Measurements from ENCODE around the gene WDR7.

The WDR7 gene

DNA sequence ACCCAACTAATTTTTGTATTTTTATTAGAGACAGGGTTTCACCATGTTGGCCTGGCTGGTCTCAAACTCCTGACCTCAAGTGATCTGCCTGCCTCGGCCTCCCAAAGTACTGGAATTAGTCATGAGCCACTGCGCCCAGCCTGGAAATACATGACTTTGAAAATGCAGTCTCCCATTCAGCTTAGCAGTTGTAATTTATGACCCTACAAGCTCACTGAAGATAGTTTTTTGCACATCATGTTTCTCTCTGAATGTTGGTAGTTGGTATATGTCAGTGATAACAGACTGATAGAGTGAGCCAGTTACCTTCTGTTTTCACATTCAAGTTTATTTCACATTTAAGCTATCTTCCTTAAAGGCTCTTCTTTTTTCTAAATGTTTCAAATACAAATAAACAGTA lies 7.1 kb downstream of the WDR7 start:
- Histone ChIP-seq H4K91ac (ENCODE audit: low read length) (no peak overlapping the region), H3K27me3 (ENCODE audit: control insufficient read depth in 1 of 2, insufficient read depth in 1 of 2, low read length in 2 of 2) (no peaks in the 10 kb centered on the region), H3K79me1 (replicated peaks; ENCODE audit: low read length, poor library complexity, severe bottlenecking) (peaks cover 24% of the 10 kb centered on the region), H2AK5ac (ENCODE audit: low read length, severe bottlenecking) (no peak overlapping the region), H3K4me2 (ENCODE audit: low read length, poor library complexity, severe bottlenecking) (no peak overlapping the region), H3K4me3 (ENCODE audit: insufficient read depth in 1 of 2, low read depth in 1 of 2, low read length in 2 of 2) (no peak overlapping the region), H3K36me3 (ENCODE audit: control insufficient read depth in 1 of 2, insufficient read depth in 2 of 2, low read depth in 1 of 2, low read length in 2 of 2) (peaks cover 0 to 2% of the 10 kb centered on the region in 2 experiments), H2BK5ac (ENCODE audit: low read depth, low read length, poor library complexity, severe bottlenecking) (no peak overlapping the region), H2BK15ac (ENCODE audit: low read depth, poor library complexity, severe bottlenecking) (no peak overlapping the region), H3K14ac (ENCODE audit: low read length in 2 of 2) (no peak overlapping the region), H4K8ac (ENCODE audit: low read length) (no peak overlapping the region), H3K18ac (ENCODE audit: low read depth in 1 of 2, low read length in 2 of 2) (no peak overlapping the region), H3K9ac (ENCODE audit: low read length) (no peak overlapping the region), H3K4ac (ENCODE audit: low read depth in 1 of 2, low read length in 2 of 2) (no peak overlapping the region), H2BK120ac (ENCODE audit: low read depth, low read length) (no peak overlapping the region), H3K23ac (ENCODE audit: low read length in 2 of 2) (no peak overlapping the region), H3K27ac (ENCODE audit: low read length, poor library complexity, severe bottlenecking) (no peak overlapping the region), H3K9me3 (ENCODE audit: control insufficient read depth, low read length) (no peaks in the 10 kb centered on the region), H3K4me1 (ENCODE audit: control insufficient read depth, insufficient read depth, low read depth, low read length) (no peaks in the 10 kb centered on the region), H2BK12ac (ENCODE audit: low read length in 2 of 2) (no peak overlapping the region), H2AFZ (ENCODE audit: low read depth, low read length) (no peak overlapping the region)
- 83% methylated on average over 2 of the region's 2 CpGs for WGBS
- no peak for DNase-seq

- Histone ChIP-seq H4K91ac (ENCODE audit: low read length) (no peak overlapping the region), H3K4me1 (ENCODE audit: control insufficient read depth, insufficient read depth, low read depth, low read length) (no peaks in the 10 kb centered on the region), H3K4ac (ENCODE audit: low read depth in 1 of 2, low read length in 2 of 2) (no peak overlapping the region), H2BK5ac (ENCODE audit: low read depth, low read length, poor library complexity, severe bottlenecking) (no peak overlapping the region), H3K23ac (ENCODE audit: low read length in 2 of 2) (no peak overlapping the region), H2AK5ac (ENCODE audit: low read length, severe bottlenecking) (no peak overlapping the region), H4K8ac (ENCODE audit: low read length) (no peak overlapping the region), H3K36me3 (ENCODE audit: control insufficient read depth in 1 of 2, insufficient read depth in 2 of 2, low read depth in 1 of 2, low read length in 2 of 2) (peaks cover 0 to 2% of the 10 kb centered on the region in 2 experiments), H3K27ac (ENCODE audit: low read length, poor library complexity, severe bottlenecking) (no peak overlapping the region), H3K4me2 (ENCODE audit: low read length, poor library complexity, severe bottlenecking) (no peak overlapping the region), H2BK120ac (ENCODE audit: low read depth, low read length) (no peak overlapping the region), H3K79me1 (replicated peaks; ENCODE audit: low read length, poor library complexity, severe bottlenecking) (peaks cover 24% of the 10 kb centered on the region), H3K9ac (ENCODE audit: low read length) (no peak overlapping the region), H3K9me3 (ENCODE audit: control insufficient read depth, low read length) (no peaks in the 10 kb centered on the region), H2AFZ (ENCODE audit: low read depth, low read length) (no peak overlapping the region), H2BK15ac (ENCODE audit: low read depth, poor library complexity, severe bottlenecking) (no peak overlapping the region), H3K27me3 (ENCODE audit: control insufficient read depth in 1 of 2, insufficient read depth in 1 of 2, low read length in 2 of 2) (no peaks in the 10 kb centered on the region), H3K4me3 (ENCODE audit: insufficient read depth in 1 of 2, low read depth in 1 of 2, low read length in 2 of 2) (no peak overlapping the region), H3K14ac (ENCODE audit: low read length in 2 of 2) (no peak overlapping the region), H3K18ac (ENCODE audit: low read depth in 1 of 2, low read length in 2 of 2) (no peak overlapping the region), H2BK12ac (ENCODE audit: low read length in 2 of 2) (no peak overlapping the region)
- WGBS, result 97% methylated on average over 2 of the region's 4 CpGs
- no peak for DNase-seq
These were observed 8.0 kb downstream of the WDR7 start for GRCh38 chr18:56659111-56659510.

- Histone ChIP-seq H4K91ac (ENCODE audit: low read length) (no peak overlapping the region), H2AFZ (ENCODE audit: low read depth, low read length) (no peak overlapping the region)
These were observed 9.5 kb downstream of the WDR7 start for GRCh38 chr18:56660655-56661054.

GRCh38 chr18:56661360-56662062 lies 10.4 kb downstream of the WDR7 start:
- Histone ChIP-seq H3K4me3 (ENCODE audit: insufficient read depth in 1 of 2, low read depth in 1 of 2, low read length in 2 of 2) (no peak overlapping the region), H3K9ac (ENCODE audit: low read length) (no peak overlapping the region), H3K4me1 (ENCODE audit: control insufficient read depth, insufficient read depth, low read depth, low read length) (no peaks in the 10 kb centered on the region), H3K4me2 (ENCODE audit: low read length, poor library complexity, severe bottlenecking) (no peak overlapping the region), H3K27me3 (ENCODE audit: control insufficient read depth in 1 of 2, insufficient read depth in 1 of 2, low read length in 2 of 2) (no peaks in the 10 kb centered on the region), H3K4ac (ENCODE audit: low read depth in 1 of 2, low read length in 2 of 2) (no peak overlapping the region), H3K27ac (ENCODE audit: low read length, poor library complexity, severe bottlenecking) (no peak overlapping the region), H3K18ac (ENCODE audit: low read depth in 1 of 2, low read length in 2 of 2) (no peak overlapping the region), H2AFZ (ENCODE audit: low read depth, low read length) (no peak overlapping the region), H2BK12ac (ENCODE audit: low read length in 2 of 2) (no peak overlapping the region), H3K9me3 (ENCODE audit: control insufficient read depth, low read length) (no peaks in the 10 kb centered on the region), H4K91ac (ENCODE audit: low read length) (no peak overlapping the region), H2BK5ac (ENCODE audit: low read depth, low read length, poor library complexity, severe bottlenecking) (no peak overlapping the region), H3K36me3 (ENCODE audit: control insufficient read depth in 1 of 2, insufficient read depth in 2 of 2, low read depth in 1 of 2, low read length in 2 of 2) (peaks cover 0 to 2% of the 10 kb centered on the region in 2 experiments), H3K79me1 (replicated peaks; ENCODE audit: low read length, poor library complexity, severe bottlenecking) (peaks cover 25% of the 10 kb centered on the region), H2BK120ac (ENCODE audit: low read depth, low read length) (no peak overlapping the region), H3K14ac (ENCODE audit: low read length in 2 of 2) (no peak overlapping the region), H3K23ac (ENCODE audit: low read length in 2 of 2) (no peak overlapping the region), H2AK5ac (ENCODE audit: low read length, severe bottlenecking) (no peak overlapping the region), H4K8ac (ENCODE audit: low read length) (no peak overlapping the region), H2BK15ac (ENCODE audit: low read depth, poor library complexity, severe bottlenecking) (no peak overlapping the region)
- DNase-seq, result no peak
- WGBS, result 29% methylated on average over 1 of the region's 2 CpGs

More at GRCh38 chr18:56660655-56661054, 9.5 kb downstream of the WDR7 start:
- H3K18ac ChIP-seq (ENCODE audit: low read depth in 1 of 2, low read length in 2 of 2), result no peak overlapping the region
- H2BK5ac ChIP-seq (ENCODE audit: low read depth, low read length, poor library complexity, severe bottlenecking), result no peak overlapping the region
- H2BK120ac ChIP-seq (ENCODE audit: low read depth, low read length), result no peak overlapping the region
- H3K27ac ChIP-seq (ENCODE audit: low read length, poor library complexity, severe bottlenecking), result no peak overlapping the region
- H3K9ac ChIP-seq (ENCODE audit: low read length), result no peak overlapping the region
- no peak overlapping the region for H3K4ac ChIP-seq (ENCODE audit: low read depth in 1 of 2, low read length in 2 of 2)
- H3K9me3 ChIP-seq (ENCODE audit: control insufficient read depth, low read length), result no peaks in the 10 kb centered on the region
- H3K36me3 ChIP-seq (ENCODE audit: control insufficient read depth in 1 of 2, insufficient read depth in 2 of 2, low read depth in 1 of 2, low read length in 2 of 2), result peaks cover 0 to 2% of the 10 kb centered on the region in 2 experiments
- no peak overlapping the region for H3K4me2 ChIP-seq (ENCODE audit: low read length, poor library complexity, severe bottlenecking)
- peaks cover 22% of the 10 kb centered on the region for H3K79me1 ChIP-seq (replicated peaks; ENCODE audit: low read length, poor library complexity, severe bottlenecking)
- no peak overlapping the region for H2BK15ac ChIP-seq (ENCODE audit: low read depth, poor library complexity, severe bottlenecking)
- no peaks in the 10 kb centered on the region for H3K27me3 ChIP-seq (ENCODE audit: control insufficient read depth in 1 of 2, insufficient read depth in 1 of 2, low read length in 2 of 2)
- H2BK12ac ChIP-seq (ENCODE audit: low read length in 2 of 2), result no peak overlapping the region
- WGBS, result 95% methylated on average over 1 of the region's 1 CpG
- H3K14ac ChIP-seq (ENCODE audit: low read length in 2 of 2), result no peak overlapping the region
- no peak for DNase-seq
- no peak overlapping the region for H3K4me3 ChIP-seq (ENCODE audit: insufficient read depth in 1 of 2, low read depth in 1 of 2, low read length in 2 of 2)
- no peaks in the 10 kb centered on the region for H3K4me1 ChIP-seq (ENCODE audit: control insufficient read depth, insufficient read depth, low read depth, low read length)
- no peak overlapping the region for H4K8ac ChIP-seq (ENCODE audit: low read length)
- H2AK5ac ChIP-seq (ENCODE audit: low read length, severe bottlenecking), result no peak overlapping the region
- H3K23ac ChIP-seq (ENCODE audit: low read length in 2 of 2), result no peak overlapping the region

Measured in mesenchymal stem cell (in vitro differentiated cells and primary cell).